HL-60 (cell line): ENCODE measurements around the gene PTPRC.

Experiments
- DNase-seq, 2 experiments: peaks; one replicate each; pipeline ENCODE4 v3.0.0-alpha.2; 2010 to 2020; ENCODE audit warnings: low read depth in 1 of 2, low spot score in 1 of 2
- H3K27ac ChIP-seq: fragments of 250-450 bp; sonication (Bioruptor Pico); replicated peaks from 2 replicates; pipeline ENCODE4 v1.5.1; 2020; ENCODE audit warnings: mild to moderate bottlenecking, moderate library complexity
- H3K27me3 ChIP-seq: fragments of 250-450 bp; sonication (Bioruptor Pico); 2 replicates; pipeline ENCODE4 v1.5.1; 2021; ENCODE audit warnings: mild to moderate bottlenecking, moderate library complexity; ENCODE audit not compliant: insufficient read depth, poor library complexity, severe bottlenecking
- H3K4me3 ChIP-seq: replicated peaks from 2 replicates; pipeline ENCODE4 v1.5.1; 2011; ENCODE audit warnings: mild to moderate bottlenecking, control low read depth, low read length; ENCODE audit not compliant: insufficient read depth
- GABPA ChIP-seq: IDR thresholded peaks from 2 replicates; pipeline ENCODE4 v1.6.1; 2012; ENCODE audit warnings: low read depth
- POLR2AphosphoS5 ChIP-seq: IDR thresholded peaks from 2 replicates; pipeline ENCODE4 v1.6.1; 2012; ENCODE audit warnings: low read depth
- SPI1 ChIP-seq: IDR thresholded peaks from 2 replicates; pipeline ENCODE4 v1.6.1; 2012; ENCODE audit warnings: low read depth, mild to moderate bottlenecking, borderline replicate concordance
- TF ChIP-seq, protein P1 (sequence below): IDR thresholded peaks from one replicate; pipeline ENCODE4 v1.5.1; 2011; ENCODE audit warnings: low read length, control low read depth, inconsistent platforms; ENCODE audit not compliant: insufficient read depth
- TF ChIP-seq, protein P2 (sequence below): IDR thresholded peaks from 2 replicates; pipeline ENCODE4 v1.6.1; 2012; ENCODE audit warnings: low read depth; ENCODE audit not compliant: insufficient replicate concordance

Gene PTPRC

DNA sequence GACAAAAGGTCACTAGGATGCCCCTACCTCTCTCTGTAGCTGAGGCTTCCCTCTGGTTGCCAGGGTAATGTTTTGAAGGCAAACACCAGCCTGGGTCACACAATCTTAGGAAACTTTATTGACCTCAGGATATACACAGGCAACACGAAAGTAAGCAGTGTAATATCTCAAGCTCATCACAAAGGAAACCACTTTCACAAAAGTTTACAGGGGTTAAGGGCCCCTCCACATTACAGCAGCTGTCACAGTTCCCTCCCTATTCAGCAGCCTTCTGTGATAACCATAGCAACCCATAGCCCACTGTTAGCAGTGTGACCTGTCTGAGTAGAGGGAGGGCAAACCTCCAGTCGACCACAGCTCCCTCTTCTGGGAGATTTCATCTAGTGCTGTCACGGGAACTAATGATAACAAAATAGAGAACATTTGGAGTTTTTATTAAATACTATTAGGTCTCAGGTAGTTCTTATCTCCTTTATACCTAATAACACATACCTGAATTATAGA, 149.8 kb downstream of the PTPRC start:
- DNase-seq: peak in 1 of 2 experiments; percentile 14
- no peak overlapping the region for H3K27ac ChIP-seq

DNA sequence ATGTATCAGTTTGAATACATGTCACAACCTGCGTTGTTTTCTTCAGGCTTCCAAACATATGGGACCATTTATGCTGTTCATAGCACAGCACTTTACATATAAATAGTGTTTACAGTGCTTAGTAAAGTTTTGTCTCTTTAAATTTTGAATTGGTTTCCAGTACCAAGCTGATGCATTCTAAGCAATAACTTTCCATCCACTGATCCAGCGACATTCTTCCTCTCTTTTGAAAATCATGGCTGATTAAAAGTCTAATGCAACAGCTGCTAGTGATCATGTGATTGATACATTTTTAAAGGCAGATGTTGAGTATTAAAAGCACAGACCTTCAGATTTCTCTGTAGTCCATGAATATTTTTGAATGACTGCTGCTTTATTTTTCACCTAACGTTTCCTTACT, 154.9 kb downstream of the PTPRC start:
- no peak for DNase-seq
- TF ChIP-seq GABPA (no peak), SPI1 (no peak), POLR2AphosphoS5 (no peak)
- TF ChIP-seq, protein P1, sequence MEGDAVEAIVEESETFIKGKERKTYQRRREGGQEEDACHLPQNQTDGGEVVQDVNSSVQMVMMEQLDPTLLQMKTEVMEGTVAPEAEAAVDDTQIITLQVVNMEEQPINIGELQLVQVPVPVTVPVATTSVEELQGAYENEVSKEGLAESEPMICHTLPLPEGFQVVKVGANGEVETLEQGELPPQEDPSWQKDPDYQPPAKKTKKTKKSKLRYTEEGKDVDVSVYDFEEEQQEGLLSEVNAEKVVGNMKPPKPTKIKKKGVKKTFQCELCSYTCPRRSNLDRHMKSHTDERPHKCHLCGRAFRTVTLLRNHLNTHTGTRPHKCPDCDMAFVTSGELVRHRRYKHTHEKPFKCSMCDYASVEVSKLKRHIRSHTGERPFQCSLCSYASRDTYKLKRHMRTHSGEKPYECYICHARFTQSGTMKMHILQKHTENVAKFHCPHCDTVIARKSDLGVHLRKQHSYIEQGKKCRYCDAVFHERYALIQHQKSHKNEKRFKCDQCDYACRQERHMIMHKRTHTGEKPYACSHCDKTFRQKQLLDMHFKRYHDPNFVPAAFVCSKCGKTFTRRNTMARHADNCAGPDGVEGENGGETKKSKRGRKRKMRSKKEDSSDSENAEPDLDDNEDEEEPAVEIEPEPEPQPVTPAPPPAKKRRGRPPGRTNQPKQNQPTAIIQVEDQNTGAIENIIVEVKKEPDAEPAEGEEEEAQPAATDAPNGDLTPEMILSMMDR: no peak
- TF ChIP-seq, protein P2, sequence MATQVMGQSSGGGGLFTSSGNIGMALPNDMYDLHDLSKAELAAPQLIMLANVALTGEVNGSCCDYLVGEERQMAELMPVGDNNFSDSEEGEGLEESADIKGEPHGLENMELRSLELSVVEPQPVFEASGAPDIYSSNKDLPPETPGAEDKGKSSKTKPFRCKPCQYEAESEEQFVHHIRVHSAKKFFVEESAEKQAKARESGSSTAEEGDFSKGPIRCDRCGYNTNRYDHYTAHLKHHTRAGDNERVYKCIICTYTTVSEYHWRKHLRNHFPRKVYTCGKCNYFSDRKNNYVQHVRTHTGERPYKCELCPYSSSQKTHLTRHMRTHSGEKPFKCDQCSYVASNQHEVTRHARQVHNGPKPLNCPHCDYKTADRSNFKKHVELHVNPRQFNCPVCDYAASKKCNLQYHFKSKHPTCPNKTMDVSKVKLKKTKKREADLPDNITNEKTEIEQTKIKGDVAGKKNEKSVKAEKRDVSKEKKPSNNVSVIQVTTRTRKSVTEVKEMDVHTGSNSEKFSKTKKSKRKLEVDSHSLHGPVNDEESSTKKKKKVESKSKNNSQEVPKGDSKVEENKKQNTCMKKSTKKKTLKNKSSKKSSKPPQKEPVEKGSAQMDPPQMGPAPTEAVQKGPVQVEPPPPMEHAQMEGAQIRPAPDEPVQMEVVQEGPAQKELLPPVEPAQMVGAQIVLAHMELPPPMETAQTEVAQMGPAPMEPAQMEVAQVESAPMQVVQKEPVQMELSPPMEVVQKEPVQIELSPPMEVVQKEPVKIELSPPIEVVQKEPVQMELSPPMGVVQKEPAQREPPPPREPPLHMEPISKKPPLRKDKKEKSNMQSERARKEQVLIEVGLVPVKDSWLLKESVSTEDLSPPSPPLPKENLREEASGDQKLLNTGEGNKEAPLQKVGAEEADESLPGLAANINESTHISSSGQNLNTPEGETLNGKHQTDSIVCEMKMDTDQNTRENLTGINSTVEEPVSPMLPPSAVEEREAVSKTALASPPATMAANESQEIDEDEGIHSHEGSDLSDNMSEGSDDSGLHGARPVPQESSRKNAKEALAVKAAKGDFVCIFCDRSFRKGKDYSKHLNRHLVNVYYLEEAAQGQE: no peak
- H3K27me3 ChIP-seq: no peaks in the 10 kb centered on the region
- H3K27ac ChIP-seq: no peak overlapping the region
- H3K4me3 ChIP-seq: no peak overlapping the region

More for the DNA sequence above, 149.8 kb downstream of the PTPRC start:
- Histone ChIP-seq H3K27me3 (no peaks in the 10 kb centered on the region), H3K4me3 (no peak overlapping the region)
- no peak for TF ChIP-seq GABPA
- TF ChIP-seq, protein P1: no peak
- TF ChIP-seq POLR2AphosphoS5: no peak
- TF ChIP-seq SPI1: no peak
- TF ChIP-seq, protein P2: no peak

DNA sequence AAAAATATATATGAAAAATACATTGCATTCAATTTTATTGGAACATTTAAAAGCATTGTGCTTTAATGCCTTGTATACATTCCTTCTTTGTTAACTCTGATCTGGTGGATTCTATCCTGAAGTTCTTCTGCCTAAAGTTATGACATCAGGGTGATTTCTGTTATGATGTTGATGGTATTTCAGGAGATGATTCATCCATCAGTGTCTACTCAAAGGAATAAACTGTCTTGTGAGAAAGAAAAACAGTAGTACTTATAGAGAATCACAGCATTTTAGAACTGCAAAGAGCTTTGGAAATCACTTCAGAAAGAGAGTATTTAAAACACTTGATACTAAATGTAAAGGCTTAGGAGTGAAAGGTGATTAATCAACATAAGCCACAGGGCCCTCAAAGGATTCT, 155.7 kb downstream of the PTPRC start:
- TF ChIP-seq, protein P1: no peak
- TF ChIP-seq POLR2AphosphoS5: no peak
- no peak for TF ChIP-seq GABPA
- TF ChIP-seq, protein P2: no peak
- no peak for TF ChIP-seq SPI1
- DNase-seq: no peak
- no peaks in the 10 kb centered on the region for H3K27me3 ChIP-seq
- H3K4me3 ChIP-seq: no peak overlapping the region
- H3K27ac ChIP-seq: no peak overlapping the region
